Measurements from ENCODE around the gene TUBB2B.

GRCh38 chr6:3221578-3221977, 5.9 kb downstream of the TUBB2B start:
- TF ChIP-seq, protein P1, sequence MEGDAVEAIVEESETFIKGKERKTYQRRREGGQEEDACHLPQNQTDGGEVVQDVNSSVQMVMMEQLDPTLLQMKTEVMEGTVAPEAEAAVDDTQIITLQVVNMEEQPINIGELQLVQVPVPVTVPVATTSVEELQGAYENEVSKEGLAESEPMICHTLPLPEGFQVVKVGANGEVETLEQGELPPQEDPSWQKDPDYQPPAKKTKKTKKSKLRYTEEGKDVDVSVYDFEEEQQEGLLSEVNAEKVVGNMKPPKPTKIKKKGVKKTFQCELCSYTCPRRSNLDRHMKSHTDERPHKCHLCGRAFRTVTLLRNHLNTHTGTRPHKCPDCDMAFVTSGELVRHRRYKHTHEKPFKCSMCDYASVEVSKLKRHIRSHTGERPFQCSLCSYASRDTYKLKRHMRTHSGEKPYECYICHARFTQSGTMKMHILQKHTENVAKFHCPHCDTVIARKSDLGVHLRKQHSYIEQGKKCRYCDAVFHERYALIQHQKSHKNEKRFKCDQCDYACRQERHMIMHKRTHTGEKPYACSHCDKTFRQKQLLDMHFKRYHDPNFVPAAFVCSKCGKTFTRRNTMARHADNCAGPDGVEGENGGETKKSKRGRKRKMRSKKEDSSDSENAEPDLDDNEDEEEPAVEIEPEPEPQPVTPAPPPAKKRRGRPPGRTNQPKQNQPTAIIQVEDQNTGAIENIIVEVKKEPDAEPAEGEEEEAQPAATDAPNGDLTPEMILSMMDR (IDR thresholded peaks at IDR 0.05; ENCODE audit: extremely low read depth in 1 of 2, insufficient read depth in 1 of 2, low read depth in 1 of 2, low read length in 2 of 2): no peak
- TF ChIP-seq JUN (IDR thresholded peaks at IDR 0.05; ENCODE audit: borderline replicate concordance, insufficient read depth, insufficient read length, low read depth) (no peak), EZH2 (IDR thresholded peaks at IDR 0.05; ENCODE audit: borderline replicate concordance, low read depth, low read length, severe bottlenecking) (no peak), POLR2A (IDR thresholded peaks at IDR 0.05; ENCODE audit: low read depth, low read length) (no peak), POLR2AphosphoS5 (IDR thresholded peaks at IDR 0.05; ENCODE audit: insufficient read depth, low read depth, low read length) (no peak), GATA2 (IDR thresholded peaks at IDR 0.05; ENCODE audit: insufficient read depth, insufficient read length, low read depth, low read length) (no peak), MYC (IDR thresholded peaks at IDR 0.05; ENCODE audit: low read depth, low read length) (no peak), FOS (IDR thresholded peaks at IDR 0.05; ENCODE audit: borderline replicate concordance, insufficient read depth, low read length) (no peak)
- TF ChIP-seq, protein P2, sequence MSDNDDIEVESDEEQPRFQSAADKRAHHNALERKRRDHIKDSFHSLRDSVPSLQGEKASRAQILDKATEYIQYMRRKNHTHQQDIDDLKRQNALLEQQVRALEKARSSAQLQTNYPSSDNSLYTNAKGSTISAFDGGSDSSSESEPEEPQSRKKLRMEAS (IDR thresholded peaks at IDR 0.05; ENCODE audit: insufficient read depth, insufficient read length): no peak
